GM18858 (cell line): ENCODE data around the gene CLEC3A.
"Not testable (repeated sequence)": the region's sequence is repeated elsewhere in the genome, so short reads cannot be mapped to it uniquely, and the experiment has no call there.

ENCODE experiments used
- ATAC-seq: cut with Tn5 transposase; IDR thresholded peaks from one replicate; pipeline ENCODE4 v1.9.1; 2021; ENCODE audit not compliant: unreplicated experiment

Gene CLEC3A, protein sequence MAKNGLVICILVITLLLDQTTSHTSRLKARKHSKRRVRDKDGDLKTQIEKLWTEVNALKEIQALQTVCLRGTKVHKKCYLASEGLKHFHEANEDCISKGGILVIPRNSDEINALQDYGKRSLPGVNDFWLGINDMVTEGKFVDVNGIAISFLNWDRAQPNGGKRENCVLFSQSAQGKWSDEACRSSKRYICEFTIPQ

DNA sequence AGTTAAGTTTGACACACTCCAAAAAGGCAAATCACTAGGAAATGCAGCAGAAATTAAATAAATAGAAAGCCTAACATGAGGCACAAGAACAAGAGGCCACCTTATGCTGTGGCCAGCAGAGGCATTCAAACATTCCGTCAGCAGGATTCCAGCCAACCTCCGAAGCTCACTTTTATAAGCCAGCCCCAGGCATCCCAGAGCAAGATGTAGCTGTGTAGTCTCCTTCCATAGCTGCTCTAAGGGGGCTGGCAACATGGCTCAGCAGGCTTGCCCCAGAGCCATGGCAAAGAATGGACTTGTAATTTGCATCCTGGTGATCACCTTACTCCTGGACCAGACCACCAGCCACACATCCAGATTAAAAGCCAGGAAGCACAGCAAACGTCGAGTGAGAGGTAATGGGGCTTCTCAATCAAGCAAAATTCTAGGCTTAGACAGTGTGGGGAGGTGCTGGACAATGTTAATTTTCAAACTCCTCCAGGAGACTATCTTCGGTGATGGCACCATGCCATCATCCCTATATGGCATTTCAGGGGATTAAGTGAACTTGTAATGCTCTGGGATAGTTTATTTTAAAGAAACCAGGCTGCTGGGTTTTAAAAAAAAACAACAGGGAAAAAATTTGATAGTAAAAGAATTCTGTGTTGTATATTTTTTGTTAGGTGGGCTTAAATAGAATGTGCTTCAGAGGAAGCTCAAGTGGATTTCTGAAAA, at the start of gene CLEC3A:
CLEC3A (plus strand) TSS at position 202 of the 714 bp plus-strand sequence; CDS start at position 281, 79 bp downstream.
- no peak for ATAC-seq

DNA sequence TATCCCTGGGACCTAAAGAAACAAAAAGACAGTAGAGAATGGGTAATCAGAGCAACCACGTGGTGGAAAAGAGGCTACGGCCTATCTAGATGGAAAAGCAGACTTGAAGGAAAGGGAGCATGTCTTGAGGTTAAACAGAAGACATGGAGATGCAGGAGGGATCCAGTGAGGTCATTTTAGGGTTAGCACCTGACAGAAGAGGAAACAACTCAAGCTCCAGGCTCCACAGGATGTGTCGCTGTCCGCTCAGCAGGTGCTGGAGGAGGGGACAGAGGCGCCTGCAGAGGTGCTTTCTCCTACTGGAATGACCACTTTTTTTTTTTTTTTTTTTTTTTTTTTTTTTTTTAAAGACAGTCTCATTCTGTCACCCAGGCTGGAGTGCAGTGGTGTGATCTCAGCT, 47.5 kb upstream of the CLEC3A start:
- no peak for ATAC-seq

DNA sequence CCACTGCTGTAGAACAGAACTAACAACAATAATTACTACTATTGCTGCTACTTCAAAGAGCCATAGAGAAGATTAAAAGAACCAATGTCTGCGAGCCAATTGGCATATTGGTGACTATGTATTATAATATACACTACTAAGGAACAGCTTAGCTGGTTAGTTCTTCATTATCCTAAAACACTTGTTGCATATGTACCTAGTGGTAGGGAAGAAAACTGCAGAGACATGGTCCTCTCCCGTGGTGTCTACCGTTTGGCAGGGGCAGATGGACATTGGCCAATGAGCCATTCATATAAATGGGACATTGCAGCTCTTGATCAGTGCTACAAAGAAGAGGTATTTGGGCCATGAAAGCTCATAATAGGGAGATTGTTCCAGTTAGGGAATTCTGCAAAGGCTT, 46.4 kb upstream of the CLEC3A start:
- ATAC-seq: no peak

DNA sequence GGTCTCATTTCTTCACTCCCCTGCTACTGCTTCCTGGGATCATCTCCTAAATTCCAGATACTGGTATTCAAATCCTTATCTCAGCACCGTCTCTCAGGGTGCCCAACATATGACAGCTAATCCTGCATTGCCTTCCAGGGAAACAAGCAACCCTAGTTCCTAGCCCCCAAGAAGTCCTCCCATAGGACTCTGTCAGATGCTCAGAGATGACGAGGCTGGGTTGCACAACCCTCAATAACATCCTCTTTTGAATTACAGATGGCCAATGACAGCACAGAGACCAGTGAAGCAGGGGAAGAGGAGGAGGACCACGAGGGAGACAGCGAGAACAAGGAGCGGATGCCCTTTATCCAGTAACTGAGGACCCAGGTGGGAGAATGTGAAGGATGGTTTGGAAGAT, 45.0 kb upstream of the CLEC3A start:
- no peak for ATAC-seq

DNA sequence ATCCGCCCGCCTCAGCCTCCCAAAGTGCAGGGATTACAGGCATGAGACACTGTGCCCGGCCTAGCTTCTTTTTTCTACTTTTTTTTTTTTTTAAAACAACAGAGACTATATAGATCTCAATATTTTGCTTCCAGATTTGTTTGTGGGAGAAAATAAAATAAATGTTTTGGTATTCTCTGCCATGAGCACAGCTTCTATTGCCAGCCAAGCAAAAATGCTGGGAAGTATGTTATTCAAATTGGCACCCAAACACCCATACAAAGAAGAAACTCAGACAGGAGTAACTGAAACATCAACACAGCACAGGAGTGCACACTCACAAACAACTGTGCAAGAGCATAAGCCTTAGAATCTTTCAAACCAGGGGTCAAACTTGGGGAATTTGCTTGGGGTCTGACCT, 37.2 kb upstream of the CLEC3A start:
- ATAC-seq: no peak

DNA sequence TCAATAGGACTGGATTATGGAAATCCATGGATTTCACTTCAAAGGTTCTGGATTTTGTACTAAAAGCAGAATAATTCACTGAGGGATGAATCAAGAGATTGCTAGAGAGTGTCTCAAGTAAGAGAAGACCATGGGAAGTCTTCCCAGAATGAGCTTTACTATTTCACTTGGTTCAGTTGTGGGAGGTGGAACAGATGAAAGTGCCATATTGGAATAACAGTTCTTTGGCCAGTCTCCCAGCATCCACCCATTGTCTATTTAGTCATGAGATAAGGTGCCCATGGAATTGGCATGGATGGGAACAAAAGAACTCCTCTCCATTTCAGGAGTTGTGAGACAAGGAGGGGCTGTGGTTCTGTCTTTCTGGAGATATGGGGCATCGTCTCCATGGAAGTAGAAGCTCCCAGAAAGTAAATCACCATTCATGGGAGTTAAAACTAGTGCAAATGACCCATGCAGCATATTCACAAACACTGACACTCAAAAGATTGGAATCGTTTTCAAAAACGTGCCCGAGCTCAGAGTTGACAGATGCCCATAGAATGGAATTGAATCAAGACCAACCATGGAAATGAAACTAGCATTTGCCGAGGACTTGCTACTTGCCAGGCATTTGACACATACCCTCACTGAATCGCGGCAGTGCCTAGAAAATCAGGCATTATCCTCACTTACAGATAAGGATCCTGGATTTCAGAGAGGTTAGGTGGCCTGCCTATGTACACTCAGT, 36.2 kb upstream of the CLEC3A start:
- ATAC-seq: no peak

DNA sequence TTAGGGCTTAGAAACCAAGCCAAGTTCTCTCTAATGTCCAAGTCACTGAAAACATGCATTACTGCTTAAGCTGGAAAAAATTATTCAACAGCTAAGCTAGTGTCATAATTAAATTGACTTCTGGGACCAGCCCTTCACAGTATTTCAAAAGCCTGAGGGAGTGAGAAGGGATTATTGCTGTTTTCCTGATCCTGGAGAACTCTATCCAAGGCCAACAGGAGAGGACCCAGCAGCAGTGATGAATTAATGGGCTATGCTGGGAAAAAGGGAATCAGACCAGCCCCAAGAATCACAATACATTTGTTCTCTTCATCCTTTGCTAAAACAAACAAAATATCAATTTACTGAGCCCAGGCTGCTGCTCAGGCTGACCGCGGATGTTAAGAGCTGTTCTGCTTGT, 34.5 kb upstream of the CLEC3A start:
- no peak for ATAC-seq

DNA sequence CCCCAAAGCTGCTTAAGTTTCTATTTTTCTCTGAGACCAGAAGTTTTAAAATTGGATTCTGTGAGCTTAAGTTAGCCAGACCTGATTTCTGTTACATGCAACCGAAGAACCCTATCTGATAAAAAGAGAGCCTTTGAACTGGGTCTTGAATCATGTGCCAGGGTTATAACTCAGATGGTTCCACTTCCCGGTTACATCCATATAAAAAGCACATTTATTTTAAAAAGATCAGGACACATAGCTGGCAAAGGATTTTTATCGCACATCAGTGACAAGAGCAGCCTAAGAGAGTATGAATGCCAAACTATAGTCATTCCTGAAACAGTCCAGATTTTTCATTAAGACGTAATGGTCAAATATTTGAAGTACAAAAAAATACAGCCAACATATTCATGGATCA, 32.5 kb upstream of the CLEC3A start:
- ATAC-seq: no peak

DNA sequence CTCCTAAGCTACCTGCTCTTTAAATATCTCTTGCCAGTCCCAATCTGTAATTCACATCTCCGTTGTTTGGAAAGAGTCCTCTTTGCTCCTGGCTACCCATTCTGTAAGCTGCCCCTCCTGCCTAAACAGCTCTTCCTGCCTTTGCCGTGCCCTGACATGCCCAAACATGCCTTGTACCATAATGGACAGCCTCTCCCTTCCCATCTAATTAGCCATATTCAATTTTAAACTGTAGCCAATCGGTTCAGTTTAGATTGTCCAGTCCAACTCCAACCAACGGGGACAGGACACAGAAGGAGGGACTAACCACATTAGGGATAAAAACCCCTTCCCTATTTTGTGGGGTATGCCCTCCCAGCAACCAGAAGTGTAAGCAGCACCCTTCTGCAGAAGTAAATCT, 30.6 kb upstream of the CLEC3A start:
- no peak for ATAC-seq

DNA sequence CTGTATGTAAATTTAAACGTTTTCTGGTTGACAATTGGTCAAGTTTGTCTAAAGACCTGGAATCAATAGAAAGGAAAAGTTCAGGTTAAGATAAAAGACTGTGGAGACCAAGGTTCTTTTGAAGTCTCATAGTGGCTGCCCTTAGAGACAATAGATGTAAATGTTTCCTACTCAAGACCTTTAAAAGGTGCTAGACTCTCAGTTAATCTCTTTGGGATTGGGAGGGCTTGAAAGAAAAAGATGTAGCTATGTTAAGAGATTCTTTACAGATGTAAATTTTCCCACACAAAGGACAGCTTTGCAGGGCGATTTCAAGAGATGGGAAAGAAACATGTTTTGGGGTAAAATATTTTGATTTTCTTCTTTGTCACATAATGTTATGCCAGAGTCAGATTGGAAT, 30.0 kb upstream of the CLEC3A start:
- not testable (repeated sequence) for ATAC-seq

DNA sequence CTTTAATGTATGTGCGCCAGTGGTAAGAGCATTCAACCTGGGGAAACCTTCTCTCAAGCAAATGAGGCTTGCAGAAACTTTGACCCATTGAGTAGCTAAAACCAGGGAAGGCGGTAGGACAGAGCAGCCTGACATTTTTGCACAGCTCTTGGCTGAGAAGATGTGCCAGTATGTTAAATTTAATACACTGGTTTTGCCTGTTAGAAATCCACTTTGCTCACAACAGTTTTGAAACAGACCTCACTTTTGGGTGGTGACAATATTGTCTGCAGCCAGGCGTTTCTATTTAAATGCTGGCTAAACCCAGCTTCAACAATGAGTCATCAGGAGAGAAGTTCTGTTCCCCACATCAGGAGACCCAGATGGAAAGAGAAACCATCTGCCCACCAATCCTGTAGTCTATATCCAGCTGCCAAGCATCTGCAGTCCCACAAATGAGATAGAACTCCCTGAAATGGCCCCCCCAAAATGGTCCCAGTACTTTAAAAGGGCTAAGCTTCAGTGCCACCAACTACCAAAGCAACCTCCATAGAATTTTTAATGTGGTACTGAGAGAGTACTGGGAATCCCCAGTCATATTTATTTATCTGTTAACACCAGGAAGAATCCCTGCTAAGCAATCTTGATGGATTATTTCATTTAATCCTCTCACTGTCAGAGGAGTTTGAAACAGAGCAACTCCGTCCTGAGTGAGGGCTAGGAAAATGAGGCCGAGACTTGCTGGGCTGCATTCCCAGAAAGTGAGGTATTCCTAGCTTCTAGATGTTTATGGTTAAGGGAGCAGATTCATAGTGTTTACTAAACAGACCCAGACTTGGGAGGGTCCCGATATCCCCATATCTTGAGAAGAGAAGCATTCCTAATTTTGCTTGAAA, 29.0 kb upstream of the CLEC3A start:
- ATAC-seq: no peak

DNA sequence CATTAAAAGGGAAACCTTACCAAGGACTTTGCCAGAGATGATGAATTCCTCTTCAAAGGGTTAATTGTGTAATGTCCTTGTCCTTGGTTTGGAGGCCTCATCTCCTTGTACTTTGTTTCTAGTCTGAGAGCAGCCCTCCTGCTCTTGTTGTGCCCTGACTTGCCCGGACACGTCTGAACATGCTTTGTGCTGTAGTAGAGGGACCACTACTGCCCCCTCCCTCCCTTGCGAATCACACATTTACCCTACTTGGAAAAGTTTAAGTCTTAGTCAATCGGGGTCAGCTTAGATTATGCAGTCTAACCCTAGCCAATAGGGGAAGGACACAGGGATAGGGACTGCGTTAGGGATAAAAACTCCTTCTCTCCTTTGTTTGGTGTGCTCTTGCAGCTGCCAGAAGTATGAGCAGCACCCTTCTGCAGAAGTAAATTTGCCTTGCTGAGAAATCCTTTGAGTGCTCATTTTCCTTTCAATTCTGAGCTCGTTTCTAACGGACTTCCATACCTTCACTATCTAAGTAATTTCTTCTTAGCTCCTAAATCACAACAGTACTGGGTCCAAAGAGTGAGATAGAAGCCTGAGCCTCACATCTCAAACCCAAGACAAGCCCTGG, 26.4 kb upstream of the CLEC3A start:
- ATAC-seq: no peak

DNA sequence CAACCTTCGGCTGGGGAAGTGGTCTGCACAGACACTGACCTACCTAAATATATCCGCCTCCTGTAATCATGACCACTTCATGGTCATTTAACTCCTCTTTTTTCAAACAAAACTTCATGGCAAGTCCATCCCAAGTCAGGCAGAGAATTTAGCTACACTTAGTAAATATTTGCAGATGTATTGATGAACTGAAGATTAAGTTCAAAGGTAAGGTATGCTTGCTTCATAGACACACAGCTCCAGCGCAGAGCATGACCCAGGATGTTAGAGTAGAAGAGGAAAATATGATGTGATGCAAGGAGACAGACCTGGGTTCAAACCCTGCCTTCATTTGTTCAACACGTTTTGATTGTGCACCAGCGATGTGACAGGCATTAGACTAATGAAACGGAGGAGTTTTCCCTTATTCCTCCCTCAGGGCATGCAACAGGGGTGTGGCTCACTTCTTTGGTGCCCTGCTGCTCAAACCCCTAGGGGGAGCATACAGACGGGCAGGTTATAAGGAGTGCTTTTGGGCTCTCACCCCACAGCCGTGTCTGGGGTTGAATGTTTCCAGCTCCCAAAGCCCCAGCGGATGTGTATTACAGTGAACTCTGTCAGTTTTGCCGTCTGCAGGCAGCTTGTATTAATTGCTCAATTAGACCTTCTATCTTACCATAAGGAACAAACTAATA, 23.9 kb upstream of the CLEC3A start:
- ATAC-seq: no peak

DNA sequence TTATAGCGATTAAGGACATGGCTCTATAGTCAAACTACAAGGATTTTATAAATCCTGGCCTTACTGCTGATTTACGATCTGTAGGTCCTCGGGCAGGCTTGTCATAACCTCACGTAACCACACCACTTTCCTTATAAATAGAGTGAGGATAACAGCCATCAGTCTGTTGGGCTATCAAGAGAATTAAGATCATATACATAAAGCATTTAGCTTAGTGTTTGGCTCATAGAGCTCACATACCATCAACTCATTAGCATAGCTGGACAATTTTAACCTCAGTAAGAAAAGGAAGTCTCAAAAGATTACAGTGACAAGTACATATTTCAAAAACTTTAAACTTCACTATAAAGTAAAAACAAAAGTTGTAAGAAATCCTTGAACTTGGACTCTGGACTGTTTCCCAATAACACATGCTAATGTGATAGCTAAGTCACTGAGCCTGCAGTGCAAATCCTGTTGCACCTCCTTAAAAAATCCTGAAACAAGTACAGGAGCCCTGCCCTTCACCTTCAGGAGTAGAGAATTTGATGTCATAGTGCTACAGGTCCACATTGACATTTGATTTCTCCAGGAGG, 20.8 kb upstream of the CLEC3A start:
- ATAC-seq: no peak

DNA sequence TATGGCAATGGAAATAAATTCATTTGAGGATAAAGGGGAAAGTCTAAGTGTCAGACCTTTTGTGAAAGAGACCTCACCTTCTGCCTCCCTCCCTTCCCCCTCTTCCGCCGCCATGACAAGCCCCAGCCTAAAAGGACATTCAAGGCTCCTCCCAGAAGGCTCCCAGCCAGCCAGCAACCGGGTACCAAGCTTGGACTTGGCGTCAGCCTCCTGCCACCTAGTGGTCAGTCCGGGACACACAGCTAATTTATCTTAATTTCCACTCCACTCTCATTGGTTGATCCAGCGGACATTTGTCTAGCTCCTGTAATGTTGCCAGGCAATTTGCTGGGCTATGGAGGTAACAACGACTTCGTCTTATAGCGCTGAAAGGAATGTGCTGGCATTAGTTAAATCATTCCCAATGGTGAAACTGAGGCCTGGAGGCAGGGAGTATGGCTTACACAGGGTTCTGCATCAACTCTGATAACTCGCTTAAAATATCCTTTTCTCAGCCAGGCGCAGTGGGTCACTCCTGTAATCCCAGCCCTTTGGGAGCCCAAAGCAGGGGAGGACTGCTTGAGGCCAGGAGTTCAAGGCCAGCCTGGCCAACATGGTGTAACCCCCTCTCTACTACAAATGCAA, 19.3 kb upstream of the CLEC3A start:
- ATAC-seq: peak; percentile 98

DNA sequence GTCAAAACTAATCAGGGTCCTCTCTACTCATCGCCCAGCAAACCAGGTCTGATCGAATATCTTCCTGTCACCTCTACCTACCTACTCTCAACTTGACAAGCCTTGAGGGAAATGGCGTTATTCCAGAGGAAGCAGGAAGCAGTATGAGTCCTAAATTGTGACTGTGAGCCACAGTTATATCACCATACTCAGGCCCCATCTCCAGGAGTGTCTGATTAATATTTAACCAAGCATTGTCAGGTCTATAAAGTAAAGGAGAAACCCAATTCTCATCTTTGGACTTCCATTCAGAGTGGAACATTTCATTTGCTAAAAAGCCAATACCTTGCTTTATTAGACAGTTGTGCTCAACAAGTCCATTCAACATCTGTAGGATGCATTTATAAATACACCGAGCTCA, 17.8 kb upstream of the CLEC3A start:
- ATAC-seq: no peak

DNA sequence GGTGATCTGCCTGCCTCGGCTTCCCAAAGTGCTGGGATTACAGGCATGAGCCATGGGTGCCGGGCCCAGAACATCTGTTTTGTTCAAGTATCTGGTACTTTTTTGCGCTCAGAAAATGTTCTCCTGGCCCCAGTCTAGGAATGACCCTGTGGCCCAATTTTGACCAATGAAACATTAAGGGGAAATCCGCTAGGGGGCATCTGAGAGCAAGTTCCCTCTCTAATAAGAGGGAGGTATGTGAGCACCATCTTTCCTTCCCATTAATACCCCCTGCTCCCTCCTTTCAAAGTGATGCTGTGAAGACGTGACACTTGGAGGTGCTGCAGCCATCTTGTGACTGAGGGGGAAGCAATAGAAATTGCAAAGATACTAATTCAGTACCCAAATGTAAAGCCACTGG, 16.5 kb upstream of the CLEC3A start:
- ATAC-seq: no peak

DNA sequence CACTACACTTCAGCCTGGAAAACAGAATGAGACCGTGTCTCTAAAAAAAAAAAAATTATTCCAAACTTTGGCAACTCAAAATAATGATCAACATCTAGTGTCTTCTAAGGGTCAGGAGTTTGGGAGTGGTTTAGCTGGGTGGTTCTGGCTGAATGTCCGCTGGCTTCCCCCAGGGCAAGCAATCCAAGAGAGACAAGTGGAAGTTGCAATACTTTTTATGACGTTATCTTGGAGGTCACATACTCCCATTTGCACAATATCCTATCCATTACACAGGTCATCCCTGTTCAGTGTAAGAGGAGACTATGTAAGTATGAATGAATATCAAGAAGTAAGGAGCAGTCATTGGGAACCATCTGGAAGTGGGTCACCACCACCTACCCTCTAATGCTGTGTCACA, 15.2 kb upstream of the CLEC3A start:
- ATAC-seq: no peak

DNA sequence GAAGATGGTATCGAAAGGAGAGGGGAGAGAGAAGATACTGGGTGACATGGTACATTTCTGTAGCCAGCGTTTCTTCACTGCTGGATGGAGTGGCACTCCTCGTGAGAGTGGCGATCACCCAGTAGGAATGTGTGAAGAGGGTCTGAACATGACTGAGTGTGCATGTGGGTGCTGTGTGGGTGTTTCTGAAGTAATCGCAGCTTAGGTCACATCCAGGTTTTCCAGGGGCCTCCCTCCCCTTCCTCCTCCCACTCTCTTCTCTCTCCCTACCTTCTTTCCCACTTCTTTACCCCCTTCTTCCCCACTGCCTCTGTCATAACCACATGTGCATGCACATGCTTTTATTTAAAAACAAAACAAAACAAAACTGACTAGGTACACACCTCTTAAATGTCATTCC, 1.8 kb downstream of the CLEC3A start:
- no peak for ATAC-seq

DNA sequence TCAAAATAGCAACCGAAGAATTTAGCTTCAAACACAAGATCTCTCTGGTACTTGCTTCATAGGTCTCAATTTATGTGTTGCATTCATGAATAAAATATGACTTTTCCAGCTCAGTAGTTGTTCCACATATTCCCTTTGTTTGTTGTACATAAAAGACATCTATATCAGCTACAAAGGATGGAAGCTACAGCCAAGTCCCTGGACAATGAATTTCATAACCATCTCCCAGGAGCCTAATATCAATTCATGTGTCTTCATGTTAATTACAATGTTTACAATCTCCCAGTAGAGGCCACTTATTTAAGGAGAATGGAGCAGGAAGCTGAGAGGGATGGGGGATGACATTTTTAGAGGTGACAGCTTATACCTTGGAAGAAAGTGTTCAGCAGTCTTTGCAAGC, 3.3 kb downstream of the CLEC3A start:
- ATAC-seq: no peak
